GM23248 (cell line): Measurements from ENCODE around the gene BMP2.

ENCODE experiments used
- EZH2 ChIP-seq: fragments of 200-600 bp; sonication (generic); IDR thresholded peaks from 2 replicates; pipeline ENCODE4 v1.6.1; 2018; ENCODE audit warnings: antibody characterized with exemption, mild to moderate bottlenecking; ENCODE audit not compliant: insufficient read depth, poor library complexity, severe bottlenecking
- EZH2phosphoT487 ChIP-seq: fragments of 200-600 bp; sonication (generic); IDR thresholded peaks from 2 replicates; pipeline ENCODE4 v1.6.1; 2018; ENCODE audit warnings: antibody characterized with exemption, moderate library complexity, mild to moderate bottlenecking, low read depth; ENCODE audit not compliant: insufficient read depth

DNA sequence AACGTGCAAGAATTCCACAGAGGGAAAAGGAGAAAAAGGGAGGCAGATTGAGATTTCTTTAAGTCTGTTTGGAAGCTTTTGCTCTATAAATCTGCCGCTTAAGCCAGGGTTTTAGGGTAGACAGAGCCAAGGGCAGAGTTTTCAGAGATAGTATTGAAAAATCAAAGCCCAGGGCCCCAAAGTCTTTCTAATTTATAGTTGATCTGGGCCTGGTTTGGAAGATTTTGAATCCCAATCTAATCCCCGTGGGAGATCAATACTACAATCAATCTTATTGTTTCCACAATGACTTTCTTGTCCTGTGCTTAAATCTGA lies 3.3 kb downstream of the BMP2 start:
- no peak for TF ChIP-seq EZH2phosphoT487
- no peak for TF ChIP-seq EZH2
